Pancreas (tissue), 10 donors: Measurements from ENCODE around the gene HSPA4. TPM values are rescaled to one million over a fixed set of nuclear protein-coding genes. Genes with fewer than 3 reads are reported as not detected.

Experiments used
- ATAC-seq, 4 donors: fragments of 200-7000 bp; cut with Tn5 transposase; one replicate each; pipeline versions ENCODE4 v1.8.0 to v1.9.1; 2020; ENCODE audit warnings: mild to moderate bottlenecking in 4 of 4, moderate library complexity in 4 of 4
- DNase-seq, 6 donors: peaks; one replicate each; pipeline ENCODE4 v3.0.0-alpha.2; 2020
- FAIRE-seq: peaks from 2 replicates; lab custom pipeline; 2012; peaks lifted over from hg19 to GRCh38; lab: Jason Lieb, UNC
- H3K27ac ChIP-seq, 4 donors: fragments of 200-600 bp; sonication (generic); 1 replicate in 3 of 4; 2 replicates in 1 of 4; pipeline versions ENCODE4 v1.5.0 to v1.8.0; 2020
- H3K27me3 ChIP-seq, 4 donors: fragments of 200-600 bp; one replicate each; pipeline ENCODE4 v1.8.0; 2021
- H3K36me3 ChIP-seq, 3 donors: fragments of 200-600 bp; sonication (generic) in 1 of 3; one replicate each; pipeline versions ENCODE4 v1.5.0 to v1.8.0; 2020 to 2021
- H3K4me1 ChIP-seq, 3 donors: fragments of 200-600 bp; one replicate each; pipeline ENCODE4 v1.8.0; 2021
- H3K4me3 ChIP-seq, 4 donors: fragments of 200-600 bp; sonication (generic) in 2 of 4; one replicate each; pipeline versions ENCODE4 v1.5.0 to v1.8.0; 2020 to 2021
- H3K9me3 ChIP-seq, 4 donors: fragments of 200-600 bp; one replicate each; pipeline ENCODE4 v1.8.0; 2021
- WGBS, 2 donors: extraction: QIAGEN DNeasy Blood & Tissue Kit; methylation state at CpG; one replicate each; pipeline ENCODE4 v1.1.7; 2013; 5-methylcytosine and 5-hydroxymethylcytosine counted together
- intact Hi-C, 3 donors: fragments of 100-400 bp; cut with DNase I; formaldehyde crosslinking; loops; one replicate each; pipeline versions ENCODE4 v1.11.1 to v1.14.2; 2022
- polyA plus RNA-seq, 2 donors: library from polyadenylated mRNA; stranded (reverse); fragments of 200-250 nt; gene quantifications; one replicate each; pipeline ENCODE4 v1.2.3, GENCODE V29; 2013
- total RNA-seq, 6 donors: library from RNA; stranded (reverse); fragmentation: NEBNext Ultra II Directional in 4 of 6; extraction: Animal tissue kit (Norgen Biotek cat#: 25700) in 4 of 6; gene quantifications; one replicate each; pipeline versions ENCODE4 v1.2.1 to v1.2.4, GENCODE V29; 2021 to 2023
- TF ChIP-seq, protein P1 (sequence below), 4 donors: fragments of 200-600 bp; sonication (generic) in 3 of 4; IDR thresholded peaks; one replicate each; pipeline versions ENCODE4 v1.5.0 to v1.8.0; 2021; ENCODE audit warnings: antibody characterized with exemption in 4 of 4
- donor health status: healthy with polysubstance abuse.
- donor health status: DM: no; HTN: no; CAD: no; lungs with moderate emphysema.
- donor health status: DM: no; HTN: no; CAD: no.
- donor health status: control.
- donor health status: control.
- donor health status: Bipolar disorder and iron deficiency.
- donor health status: DM: yes; HTN: yes; CAD: no.
- donor health status: DM: no; HTN: no; CAD: no.
- donor health status: DM: no; HTN: no; CAD: no.
- donor health status: DM: yes; HTN: yes; CAD: no.

The HSPA4 gene
- total and polyA plus RNA-seq, 8 donors, result 21.3 to 44.0 (median 32.1) TPM

DNA sequence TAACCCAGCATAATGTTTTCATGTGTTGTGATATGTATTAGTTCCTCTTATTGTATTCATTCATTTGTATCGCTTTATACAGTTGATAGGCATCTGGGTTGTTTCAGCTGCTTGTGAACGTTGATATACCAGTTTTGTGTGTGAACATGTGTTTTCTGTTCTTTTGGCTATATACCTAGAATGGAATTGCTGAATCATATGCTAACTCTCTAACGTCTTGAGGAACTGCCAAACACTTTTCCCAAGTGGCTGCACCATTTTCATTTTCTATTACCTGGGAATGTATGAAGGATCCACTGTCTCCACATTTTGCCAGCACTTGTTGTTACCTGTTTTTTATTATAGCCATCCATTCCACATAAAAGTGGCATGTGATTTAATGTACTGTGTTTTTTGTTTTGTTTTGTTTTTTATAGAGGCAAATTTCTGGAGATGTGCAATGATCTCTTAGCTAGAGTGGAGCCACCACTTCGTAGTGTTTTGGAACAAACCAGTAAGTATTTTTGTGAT, 34.6 kb downstream of the HSPA4 start:
- intact Hi-C loops, result no loop called here
- H3K4me3 ChIP-seq, result no peak overlapping the region
- H3K36me3 ChIP-seq, result peaks cover 0 to 17% (median 7%) of the 10 kb centered on the region in 3 donors
- ATAC-seq (no peak), DNase-seq (no peak), FAIRE-seq (no peak)
- no peaks in the 10 kb centered on the region for H3K27me3 ChIP-seq
- no peaks in the 10 kb centered on the region for H3K4me1 ChIP-seq
- WGBS, 2 donors, result 74 to 81% methylated on average over 4 of the region's 4 CpGs
- no peaks in the 10 kb centered on the region for H3K9me3 ChIP-seq
- no peak overlapping the region for H3K27ac ChIP-seq
- TF ChIP-seq, protein P1, sequence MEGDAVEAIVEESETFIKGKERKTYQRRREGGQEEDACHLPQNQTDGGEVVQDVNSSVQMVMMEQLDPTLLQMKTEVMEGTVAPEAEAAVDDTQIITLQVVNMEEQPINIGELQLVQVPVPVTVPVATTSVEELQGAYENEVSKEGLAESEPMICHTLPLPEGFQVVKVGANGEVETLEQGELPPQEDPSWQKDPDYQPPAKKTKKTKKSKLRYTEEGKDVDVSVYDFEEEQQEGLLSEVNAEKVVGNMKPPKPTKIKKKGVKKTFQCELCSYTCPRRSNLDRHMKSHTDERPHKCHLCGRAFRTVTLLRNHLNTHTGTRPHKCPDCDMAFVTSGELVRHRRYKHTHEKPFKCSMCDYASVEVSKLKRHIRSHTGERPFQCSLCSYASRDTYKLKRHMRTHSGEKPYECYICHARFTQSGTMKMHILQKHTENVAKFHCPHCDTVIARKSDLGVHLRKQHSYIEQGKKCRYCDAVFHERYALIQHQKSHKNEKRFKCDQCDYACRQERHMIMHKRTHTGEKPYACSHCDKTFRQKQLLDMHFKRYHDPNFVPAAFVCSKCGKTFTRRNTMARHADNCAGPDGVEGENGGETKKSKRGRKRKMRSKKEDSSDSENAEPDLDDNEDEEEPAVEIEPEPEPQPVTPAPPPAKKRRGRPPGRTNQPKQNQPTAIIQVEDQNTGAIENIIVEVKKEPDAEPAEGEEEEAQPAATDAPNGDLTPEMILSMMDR (IDR thresholded peaks at IDR 0.05), result no peak

DNA sequence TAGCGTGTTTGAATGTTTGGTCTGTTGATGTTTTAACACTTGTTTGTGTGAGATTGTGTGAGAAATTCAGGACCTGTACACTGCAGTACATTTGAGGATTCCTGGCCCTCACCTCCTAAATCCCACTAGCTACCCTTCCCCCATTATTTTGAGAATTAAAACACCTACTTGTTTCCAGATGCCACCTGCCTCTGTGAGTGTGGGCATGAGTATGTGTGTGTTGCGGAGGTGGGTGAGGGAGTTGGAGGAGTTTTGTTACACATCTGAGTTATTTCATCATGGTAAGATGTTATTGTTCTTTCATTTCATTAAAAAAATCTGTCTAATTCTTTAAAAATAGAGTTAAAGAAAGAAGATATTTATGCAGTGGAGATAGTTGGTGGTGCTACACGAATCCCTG, 36.3 kb downstream of the HSPA4 start:
- ATAC-seq (no peak), DNase-seq (no peak), FAIRE-seq (no peak)
- no peak overlapping the region for H3K4me3 ChIP-seq
- H3K9me3 ChIP-seq, result no peaks in the 10 kb centered on the region
- WGBS, 2 donors, result 96 to 99% methylated on average over 3 of the region's 3 CpGs
- intact Hi-C loops, result no loop called here
- TF ChIP-seq, protein P1 (IDR thresholded peaks at IDR 0.05), result no peak
- peaks cover 0 to 25% (median 0%) of the 10 kb centered on the region in 3 donors for H3K36me3 ChIP-seq
- no peaks in the 10 kb centered on the region for H3K4me1 ChIP-seq
- no peaks in the 10 kb centered on the region for H3K27me3 ChIP-seq
- no peak overlapping the region for H3K27ac ChIP-seq

DNA sequence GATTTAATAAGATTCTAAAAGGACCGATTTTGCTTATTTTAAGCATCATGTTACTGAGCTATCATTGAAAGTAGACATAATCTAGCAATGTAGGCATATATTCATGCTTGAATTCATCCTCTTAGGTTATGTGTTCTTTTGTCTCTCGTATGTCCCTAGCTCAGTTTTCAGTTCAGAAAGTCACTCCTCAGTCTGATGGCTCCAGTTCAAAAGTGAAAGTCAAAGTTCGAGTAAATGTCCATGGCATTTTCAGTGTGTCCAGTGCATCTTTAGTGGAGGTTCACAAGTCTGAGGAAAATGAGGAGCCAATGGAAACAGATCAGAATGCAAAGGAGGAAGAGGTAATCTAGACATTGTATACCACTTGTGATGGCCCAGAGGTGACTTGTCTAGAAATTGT, 39.2 kb downstream of the HSPA4 start:
- no peak overlapping the region for H3K4me3 ChIP-seq

DNA sequence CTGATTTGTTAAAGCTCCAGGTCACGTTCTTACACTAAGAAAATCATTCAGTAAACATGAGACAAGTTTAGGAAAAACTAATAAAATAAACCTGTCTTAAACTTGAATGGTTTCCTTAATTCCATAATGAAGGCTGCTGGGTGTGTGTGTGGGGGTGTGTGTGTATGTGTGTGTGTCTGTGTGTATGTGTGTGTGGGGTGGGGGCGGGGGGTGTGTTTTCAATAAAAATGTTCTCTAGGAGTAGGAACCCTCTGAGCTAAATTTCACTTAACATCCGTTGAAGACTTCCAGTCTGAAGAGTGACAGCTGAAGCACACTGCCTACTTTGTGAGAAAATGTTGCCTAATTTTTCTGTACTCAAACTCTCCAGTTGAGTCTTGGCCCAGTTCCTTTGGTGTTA, 54.5 kb downstream of the HSPA4 start:
- Histone ChIP-seq H3K27me3 (no peaks in the 10 kb centered on the region), H3K4me1 (no peaks in the 10 kb centered on the region), H3K9me3 (no peaks in the 10 kb centered on the region), H3K4me3 (no peak overlapping the region), H3K27ac (no peak overlapping the region), H3K36me3 (peaks cover 0 to 32% (median 6%) of the 10 kb centered on the region in 3 donors)
- no peak for ATAC-seq
- no peak for FAIRE-seq
- no peak for DNase-seq
- intact Hi-C loops, result no loop called here
- TF ChIP-seq, protein P1 (IDR thresholded peaks at IDR 0.05), result no peak
- 73 to 74% methylated on average over 3 of the region's 3 CpGs for WGBS, 2 donors

More for the DNA sequence above, 39.2 kb downstream of the HSPA4 start:
- intact Hi-C loops, result no loop called here
- no peak for DNase-seq
- Histone ChIP-seq H3K9me3 (no peaks in the 10 kb centered on the region), H3K27ac (no peak overlapping the region), H3K27me3 (no peaks in the 10 kb centered on the region), H3K4me1 (no peaks in the 10 kb centered on the region), H3K36me3 (peaks cover 0 to 25% (median 0%) of the 10 kb centered on the region in 3 donors)
- no peak for FAIRE-seq
- TF ChIP-seq, protein P1 (IDR thresholded peaks at IDR 0.05), result no peak
- no peak for ATAC-seq
- WGBS, 2 donors, result 93 to 97% methylated on average over 3 of the region's 3 CpGs

DNA sequence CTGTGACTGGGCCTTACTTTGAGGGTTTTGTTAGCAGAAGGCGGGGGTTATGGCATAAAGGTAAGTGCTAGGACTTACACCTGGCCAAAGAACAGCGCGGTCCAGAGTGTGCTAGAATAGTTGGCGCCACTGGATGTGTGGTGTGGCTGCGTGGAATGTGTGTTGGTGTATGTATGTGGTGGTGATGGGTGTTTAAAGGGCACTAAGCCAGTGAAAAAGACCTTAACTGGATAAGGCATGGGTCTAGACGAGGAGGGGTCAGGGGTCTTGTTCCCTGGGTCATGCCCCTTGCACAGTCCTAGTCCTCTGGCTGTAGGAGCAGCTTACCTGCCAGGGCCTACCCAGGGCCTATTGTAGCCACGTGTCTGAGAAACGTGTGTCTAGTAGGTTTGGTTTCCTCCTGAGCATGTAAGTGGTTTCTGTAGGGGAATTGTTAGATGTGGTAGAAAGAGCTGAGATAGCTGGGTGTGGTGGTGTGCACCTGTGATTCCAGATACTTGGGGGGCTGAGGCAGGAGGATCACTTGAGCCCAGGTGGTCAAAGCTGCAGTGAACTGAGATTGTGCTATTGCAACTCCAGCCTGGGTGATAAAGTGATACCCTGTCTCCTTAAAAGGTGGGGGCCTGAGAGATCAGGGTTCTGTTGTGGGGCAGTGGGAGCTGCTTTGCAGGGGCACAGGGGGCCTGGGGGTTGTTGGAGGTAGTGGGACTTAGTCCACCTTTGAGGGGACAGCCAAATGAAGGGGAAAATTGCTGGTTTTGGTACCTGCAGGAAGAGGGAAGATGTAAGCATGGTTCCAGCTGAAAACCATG, 55.2 kb downstream of the HSPA4 start:
- intact Hi-C loops, result no loop called here
- no peak for FAIRE-seq
- 81 to 91% methylated on average over 8 of the region's 8 CpGs for WGBS, 2 donors
- no peak overlapping the region for H3K4me3 ChIP-seq
- no peak for DNase-seq
- no peaks in the 10 kb centered on the region for H3K27me3 ChIP-seq
- peaks cover 0 to 26% (median 6%) of the 10 kb centered on the region in 3 donors for H3K36me3 ChIP-seq
- TF ChIP-seq, protein P1 (IDR thresholded peaks at IDR 0.05), result no peak
- no peak for ATAC-seq
- H3K4me1 ChIP-seq, result no peaks in the 10 kb centered on the region
- no peaks in the 10 kb centered on the region for H3K9me3 ChIP-seq
- no peak overlapping the region for H3K27ac ChIP-seq
